GM12891 (cell line): ENCODE data around the gene SRPK3.

ENCODE experiments used
- POLR2A ChIP-seq: IDR thresholded peaks from 2 replicates; pipeline ENCODE4 v1.6.1; 2011; ENCODE audit warnings: low read depth, low read length, control low read depth
- POLR2AphosphoS5 ChIP-seq: IDR thresholded peaks from 2 replicates; pipeline ENCODE4 v1.6.1; 2011; ENCODE audit warnings: low read depth, low read length, control low read depth
- POU2F2 ChIP-seq: IDR thresholded peaks from 2 replicates; pipeline ENCODE4 v1.6.1; 2011; ENCODE audit warnings: low read depth, mild to moderate bottlenecking, control low read depth, low read length, moderate library complexity

DNA sequence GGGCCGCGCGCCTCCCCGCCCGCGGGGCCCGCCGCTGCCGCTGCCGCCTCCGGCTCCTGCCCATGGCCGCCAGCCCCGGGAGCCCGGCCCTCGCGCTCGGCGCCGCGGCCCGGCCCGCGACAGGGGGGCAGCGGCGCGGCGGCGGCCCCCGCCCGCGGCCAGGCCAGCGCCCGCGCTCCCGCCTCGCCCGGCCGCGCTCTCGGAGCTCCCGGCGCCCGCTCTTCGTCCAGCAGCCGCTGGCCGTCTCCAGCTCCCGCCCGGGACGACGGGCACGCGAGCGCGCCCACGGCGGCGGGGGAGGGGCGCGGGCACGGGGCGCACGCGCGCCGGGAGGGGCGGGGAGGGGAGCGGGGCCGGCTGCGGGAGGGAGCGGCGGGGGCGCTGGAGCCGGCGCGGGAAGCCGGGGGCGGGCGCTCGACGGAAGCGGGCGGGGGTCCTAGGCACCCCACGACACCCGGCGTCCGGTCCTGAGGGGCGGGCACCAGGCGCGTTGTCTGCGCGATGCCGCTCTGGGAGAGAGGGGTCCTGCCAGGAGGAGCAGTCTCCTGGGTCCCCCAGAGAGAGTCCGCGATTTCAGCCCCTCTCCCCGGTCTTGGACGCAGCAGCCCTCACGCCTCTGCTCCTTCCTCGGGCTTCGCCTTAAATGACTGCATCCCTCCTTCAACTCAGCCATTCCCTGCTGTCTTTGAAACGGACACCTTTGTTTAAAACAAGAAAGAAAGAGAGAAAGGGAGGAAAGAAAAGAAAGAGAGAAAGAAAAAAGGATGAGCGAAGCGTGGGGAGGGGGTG, 50.0 kb downstream of the SRPK3 start:
- TF ChIP-seq POLR2A (no peak), POLR2AphosphoS5 (no peak), POU2F2 (no peak)
